8988T (cell line): ENCODE data around the gene CHCHD4.

Experiments
- DNase-seq: peaks from one replicate; pipeline ENCODE4 v3.0.0; 2011

Gene CHCHD4

GRCh38 chr3:14124615-14125192 lies at the start of gene CHCHD4, which contains the start of gene TMEM43:
Gene CHCHD4, minus strand, starts transcription at chr3:14124870. Its CDS starts 194 bp downstream, at chr3:14124676.
Gene TMEM43, plus strand, starts transcription at chr3:14125052. Its CDS starts 142 bp downstream, at chr3:14125194.
- DNase-seq, result peak; percentile 99

GRCh38 chr3:14172496-14172895 lies 47.8 kb upstream of the CHCHD4 start:
- DNase-seq, result no peak

- DNase-seq, result no peak
Observed at GRCh38 chr3:14170531-14171159, 46.0 kb upstream of the CHCHD4 start.

- DNase-seq, result no peak
Observed at GRCh38 chr3:14169871-14170270, 45.2 kb upstream of the CHCHD4 start.

GRCh38 chr3:14169435-14169834 lies 44.8 kb upstream of the CHCHD4 start:
- DNase-seq, result no peak

GRCh38 chr3:14166877-14167603 lies 42.4 kb upstream of the CHCHD4 start:
- no peak for DNase-seq

GRCh38 chr3:14162178-14162577 lies 37.5 kb upstream of the CHCHD4 start:
- no peak for DNase-seq

GRCh38 chr3:14161282-14161681 lies 36.6 kb upstream of the CHCHD4 start:
- no peak for DNase-seq

GRCh38 chr3:14159426-14159825 lies 34.8 kb upstream of the CHCHD4 start:
- DNase-seq, result no peak

GRCh38 chr3:14158370-14158769 lies 33.7 kb upstream of the CHCHD4 start:
- DNase-seq, result no peak

- no peak for DNase-seq
Observed at GRCh38 chr3:14157951-14158350, 33.3 kb upstream of the CHCHD4 start.

GRCh38 chr3:14156843-14157561 lies 32.3 kb upstream of the CHCHD4 start:
- DNase-seq, result no peak

GRCh38 chr3:14156201-14156600 lies 31.5 kb upstream of the CHCHD4 start:
- DNase-seq, result no peak

- no peak for DNase-seq
Observed at GRCh38 chr3:14154895-14155440, 30.3 kb upstream of the CHCHD4 start.

GRCh38 chr3:14154276-14154675 lies 29.6 kb upstream of the CHCHD4 start:
- no peak for DNase-seq

- DNase-seq, result no peak
Observed at GRCh38 chr3:14153663-14154062, 29.0 kb upstream of the CHCHD4 start.

GRCh38 chr3:14152963-14153355 lies 28.3 kb upstream of the CHCHD4 start:
- DNase-seq, result no peak

GRCh38 chr3:14152233-14152962 lies 27.7 kb upstream of the CHCHD4 start:
- DNase-seq, result no peak

- no peak for DNase-seq
Observed at GRCh38 chr3:14151471-14152083, 26.9 kb upstream of the CHCHD4 start.

GRCh38 chr3:14150491-14151230 lies 26.0 kb upstream of the CHCHD4 start:
- no peak for DNase-seq

- no peak for DNase-seq
Observed at GRCh38 chr3:14150078-14150477, 25.4 kb upstream of the CHCHD4 start.
